Islet precursor cell (in vitro differentiated cells): Measurements from ENCODE around the gene PHACTR1.
A peak's percentile ranks its signal among the peaks of the same experiment; 100 is the strongest.
"Not testable (repeated sequence)": the region's sequence is repeated elsewhere in the genome, so short reads cannot be mapped to it uniquely, and the experiment has no call there.

Experiments
- DNase-seq: peaks from one replicate; pipeline ENCODE4 v3.0.0-alpha.2; 2018

PHACTR1 gene

GRCh38 chr6:12749531-12750379, 33.2 kb downstream of the PHACTR1 start:
- DNase-seq: peak; percentile 73

- no peak for DNase-seq
Observed at GRCh38 chr6:12750416-12750815, 33.8 kb downstream of the PHACTR1 start.

- DNase-seq: peak; percentile 82
Observed at GRCh38 chr6:12751694-12752325, 35.2 kb downstream of the PHACTR1 start.

GRCh38 chr6:12753036-12753435, 36.5 kb downstream of the PHACTR1 start:
- no peak for DNase-seq

- no peak for DNase-seq
Observed at GRCh38 chr6:12760226-12760625, 43.7 kb downstream of the PHACTR1 start.

GRCh38 chr6:12760911-12761310, 44.3 kb downstream of the PHACTR1 start:
- DNase-seq: no peak

GRCh38 chr6:12761376-12762115, 45.0 kb downstream of the PHACTR1 start:
- no peak for DNase-seq

- DNase-seq: not testable (repeated sequence)
Observed at GRCh38 chr6:12762731-12763434, 46.3 kb downstream of the PHACTR1 start.

- DNase-seq: no peak
Observed at GRCh38 chr6:12766365-12766764, 49.8 kb downstream of the PHACTR1 start.

- no peak for DNase-seq
Observed at GRCh38 chr6:12767016-12767415, 50.4 kb downstream of the PHACTR1 start.

GRCh38 chr6:12769556-12770256, 53.1 kb downstream of the PHACTR1 start:
- no peak for DNase-seq

GRCh38 chr6:12772416-12772815, 55.8 kb downstream of the PHACTR1 start:
- no peak for DNase-seq

- no peak for DNase-seq
Observed at GRCh38 chr6:12776291-12776690, 59.7 kb downstream of the PHACTR1 start.

- DNase-seq: no peak
Observed at GRCh38 chr6:12779772-12780171, 63.2 kb downstream of the PHACTR1 start.

- no peak for DNase-seq
Observed at GRCh38 chr6:12782136-12782535, 65.6 kb downstream of the PHACTR1 start.

- no peak for DNase-seq
Observed at GRCh38 chr6:12785301-12785700, 68.7 kb downstream of the PHACTR1 start.

- no peak for DNase-seq
Observed at GRCh38 chr6:12785921-12786320, 69.4 kb downstream of the PHACTR1 start.

- DNase-seq: no peak
Observed at GRCh38 chr6:12791371-12791770, 74.8 kb downstream of the PHACTR1 start.

GRCh38 chr6:12798326-12798725, 81.8 kb downstream of the PHACTR1 start:
- no peak for DNase-seq

- DNase-seq: no peak
Observed at GRCh38 chr6:12800120-12800519, 83.6 kb downstream of the PHACTR1 start.

GRCh38 chr6:12801141-12801540, 84.6 kb downstream of the PHACTR1 start:
- no peak for DNase-seq

- DNase-seq: no peak
Observed at GRCh38 chr6:12802440-12802839, 85.9 kb downstream of the PHACTR1 start.
